ENCODE data around the gene C2.

Gene C2

GRCh38 chr6:31966506-31966905 is 39.0 kb downstream of the C2 start:
- H3K4me1 Mint-ChIP-seq: peaks cover 15% of the 10 kb centered on the region
- no peak for DNase-seq
- no peaks in the 10 kb centered on the region for H3K27me3 Mint-ChIP-seq (ENCODE audit: low read depth, poor library complexity)
- peaks cover 43% of the 10 kb centered on the region for H3K36me3 Mint-ChIP-seq (ENCODE audit: low read depth)
- TF ChIP-seq, protein P1, sequence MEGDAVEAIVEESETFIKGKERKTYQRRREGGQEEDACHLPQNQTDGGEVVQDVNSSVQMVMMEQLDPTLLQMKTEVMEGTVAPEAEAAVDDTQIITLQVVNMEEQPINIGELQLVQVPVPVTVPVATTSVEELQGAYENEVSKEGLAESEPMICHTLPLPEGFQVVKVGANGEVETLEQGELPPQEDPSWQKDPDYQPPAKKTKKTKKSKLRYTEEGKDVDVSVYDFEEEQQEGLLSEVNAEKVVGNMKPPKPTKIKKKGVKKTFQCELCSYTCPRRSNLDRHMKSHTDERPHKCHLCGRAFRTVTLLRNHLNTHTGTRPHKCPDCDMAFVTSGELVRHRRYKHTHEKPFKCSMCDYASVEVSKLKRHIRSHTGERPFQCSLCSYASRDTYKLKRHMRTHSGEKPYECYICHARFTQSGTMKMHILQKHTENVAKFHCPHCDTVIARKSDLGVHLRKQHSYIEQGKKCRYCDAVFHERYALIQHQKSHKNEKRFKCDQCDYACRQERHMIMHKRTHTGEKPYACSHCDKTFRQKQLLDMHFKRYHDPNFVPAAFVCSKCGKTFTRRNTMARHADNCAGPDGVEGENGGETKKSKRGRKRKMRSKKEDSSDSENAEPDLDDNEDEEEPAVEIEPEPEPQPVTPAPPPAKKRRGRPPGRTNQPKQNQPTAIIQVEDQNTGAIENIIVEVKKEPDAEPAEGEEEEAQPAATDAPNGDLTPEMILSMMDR (IDR thresholded peaks at IDR 0.05): no peak
- no peak overlapping the region for H3K4me3 Mint-ChIP-seq
- no peaks in the 10 kb centered on the region for H3K9me3 Mint-ChIP-seq
- H3K27ac Mint-ChIP-seq: no peak overlapping the region

GRCh38 chr6:31966997-31967925 is 39.7 kb downstream of the C2 start:
- H3K27me3 Mint-ChIP-seq (ENCODE audit: low read depth, poor library complexity): no peaks in the 10 kb centered on the region
- H3K27ac Mint-ChIP-seq: no peak overlapping the region
- TF ChIP-seq, protein P1 (IDR thresholded peaks at IDR 0.05): no peak
- peaks cover 35% of the 10 kb centered on the region for H3K36me3 Mint-ChIP-seq (ENCODE audit: low read depth)
- DNase-seq: no peak
- peaks cover 20% of the 10 kb centered on the region for H3K4me1 Mint-ChIP-seq
- no peaks in the 10 kb centered on the region for H3K9me3 Mint-ChIP-seq
- H3K4me3 Mint-ChIP-seq: no peak overlapping the region

DNA sequence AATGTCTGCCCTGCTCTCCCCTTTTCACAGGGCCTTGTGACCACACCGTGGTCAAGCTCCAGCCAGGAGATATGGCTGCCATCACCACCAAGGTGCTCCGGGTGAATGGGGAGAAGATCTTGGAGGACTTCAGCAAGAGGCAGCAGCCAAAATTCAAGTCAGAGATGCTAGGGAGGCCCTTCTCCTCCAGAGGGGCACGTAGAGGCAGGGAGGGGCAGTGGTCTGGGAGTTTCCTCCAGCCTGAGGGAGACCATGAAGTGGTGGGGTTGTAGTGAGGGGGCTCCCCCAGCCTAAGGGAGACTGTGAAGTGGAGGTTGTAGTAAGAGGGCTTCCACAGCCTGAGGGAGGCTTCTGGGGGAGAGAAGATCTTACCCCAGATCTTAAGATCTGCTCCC is 40.4 kb downstream of the C2 start:
- H3K4me1 Mint-ChIP-seq: peaks cover 25% of the 10 kb centered on the region
- TF ChIP-seq, protein P1 (IDR thresholded peaks at IDR 0.05): no peak
- H3K4me3 Mint-ChIP-seq: no peak overlapping the region
- peak overlapping the region; percentile 71 for H3K27ac Mint-ChIP-seq
- DNase-seq: no peak
- H3K27me3 Mint-ChIP-seq (ENCODE audit: low read depth, poor library complexity): no peaks in the 10 kb centered on the region
- no peaks in the 10 kb centered on the region for H3K9me3 Mint-ChIP-seq
- peaks cover 31% of the 10 kb centered on the region for H3K36me3 Mint-ChIP-seq (ENCODE audit: low read depth)

DNA sequence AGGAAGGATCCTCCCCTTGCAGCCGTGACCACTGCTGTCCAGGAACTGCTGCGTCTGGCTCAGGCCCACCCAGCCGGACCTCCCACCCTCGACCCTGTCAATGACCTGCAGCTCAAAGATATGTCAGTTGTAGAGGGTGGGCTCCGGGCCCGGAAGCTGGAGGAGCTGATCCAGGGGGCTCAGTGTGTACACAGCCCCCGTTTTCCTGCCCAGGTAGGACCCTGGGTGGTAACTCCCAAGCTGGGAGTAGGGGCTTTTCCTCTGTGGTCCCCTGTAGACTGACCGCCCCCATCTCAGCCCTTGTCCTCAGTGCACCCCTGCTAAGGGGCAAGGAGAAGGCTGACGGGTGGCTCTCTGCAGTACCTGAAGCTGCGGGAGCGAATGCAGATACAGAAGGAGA is 40.8 kb downstream of the C2 start:
- Mint-ChIP-seq H3K4me1 (peaks cover 29% of the 10 kb centered on the region), H3K4me3 (no peak overlapping the region), H3K27me3 (ENCODE audit: low read depth, poor library complexity) (no peaks in the 10 kb centered on the region), H3K36me3 (ENCODE audit: low read depth) (peaks cover 33% of the 10 kb centered on the region), H3K9me3 (no peaks in the 10 kb centered on the region), H3K27ac (no peak overlapping the region)
- TF ChIP-seq, protein P1 (IDR thresholded peaks at IDR 0.05): no peak
- no peak for DNase-seq

- no peak for DNase-seq
- H3K4me1 Mint-ChIP-seq: peaks cover 35% of the 10 kb centered on the region
- H3K36me3 Mint-ChIP-seq (ENCODE audit: low read depth): peaks cover 36% of the 10 kb centered on the region
- no peak overlapping the region for H3K4me3 Mint-ChIP-seq
- TF ChIP-seq, protein P1 (IDR thresholded peaks at IDR 0.05): no peak
- H3K27ac Mint-ChIP-seq: peak overlapping the region; percentile 36
- peaks cover 2% of the 10 kb centered on the region for H3K9me3 Mint-ChIP-seq
- H3K27me3 Mint-ChIP-seq (ENCODE audit: low read depth, poor library complexity): no peaks in the 10 kb centered on the region
Measured at GRCh38 chr6:31968791-31969711, 41.5 kb downstream of the C2 start.
